Lung microvascular endothelial cell (primary cell): ENCODE results near the gene RASSF5. TPM values are rescaled to one million over a fixed set of nuclear protein-coding genes. Genes with fewer than 3 reads are reported as not detected.
"Not testable (repeated sequence)": the region's sequence is repeated elsewhere in the genome, so short reads cannot be mapped to it uniquely, and the experiment has no call there.

ENCODE experiments used
- DNase-seq, 2 donors: peaks; one replicate each; pipeline versions ENCODE4 v3.0.0 to v3.0.0-alpha.2; 2010; ENCODE audit warnings: low read depth in 2 of 2
- total RNA-seq: library from RNA; depleted of rRNA; stranded (reverse); fragments of >200 nt; gene quantifications from 2 replicates; pipeline ENCODE4 v1.2.1, GENCODE V29; 2014

Gene RASSF5
- total RNA-seq, 1 donor from 2014 or later, result under 0.01 TPM

DNA sequence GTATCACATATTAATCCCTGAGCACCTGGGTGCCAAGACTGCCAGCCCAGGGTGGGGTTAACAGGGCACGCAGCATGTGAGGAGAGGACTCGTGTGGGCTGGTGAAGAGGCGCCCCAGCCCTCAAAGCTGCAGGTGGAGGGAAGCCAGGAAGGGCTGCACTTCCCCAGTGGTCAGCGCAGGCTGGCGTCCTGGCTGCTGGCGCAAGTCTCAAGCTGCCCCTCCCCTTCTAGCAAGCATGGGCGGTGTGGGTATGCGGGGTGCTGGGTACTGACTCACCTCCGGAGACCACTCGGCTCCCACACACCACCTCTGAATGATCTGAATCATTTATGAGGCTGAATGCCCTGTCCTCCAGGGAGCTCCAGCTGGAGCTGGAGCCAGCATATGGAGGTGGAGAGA lies 60.9 kb downstream of the RASSF5 start:
- DNase-seq, result no peak

DNA sequence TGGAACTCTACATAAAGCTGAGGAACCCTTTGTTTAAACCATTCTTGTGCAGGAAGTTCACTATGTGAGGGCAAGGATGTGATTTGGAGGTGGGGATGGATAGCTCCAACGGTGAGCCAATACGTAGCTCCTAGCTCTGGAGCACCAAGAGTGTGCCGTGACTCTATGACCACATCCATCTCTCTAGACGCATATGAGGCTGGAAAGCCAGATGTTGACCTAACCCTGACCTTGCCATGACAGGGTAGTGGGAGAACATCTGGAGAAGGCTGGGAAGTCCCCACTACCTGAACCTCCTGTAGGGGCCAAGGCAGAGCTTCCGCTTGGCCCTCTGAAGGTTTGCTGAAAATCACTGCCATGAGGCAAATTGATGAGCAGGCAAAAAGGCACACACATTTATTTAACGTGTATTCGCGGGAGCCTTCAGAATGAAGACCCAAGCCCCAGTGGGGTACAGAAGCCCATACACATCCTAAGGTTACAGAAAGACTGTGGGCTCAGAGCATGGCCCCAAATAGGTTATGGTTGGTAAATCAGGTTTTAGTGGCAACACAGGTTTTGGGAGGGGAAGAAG lies 61.5 kb downstream of the RASSF5 start:
- no peak for DNase-seq

DNA sequence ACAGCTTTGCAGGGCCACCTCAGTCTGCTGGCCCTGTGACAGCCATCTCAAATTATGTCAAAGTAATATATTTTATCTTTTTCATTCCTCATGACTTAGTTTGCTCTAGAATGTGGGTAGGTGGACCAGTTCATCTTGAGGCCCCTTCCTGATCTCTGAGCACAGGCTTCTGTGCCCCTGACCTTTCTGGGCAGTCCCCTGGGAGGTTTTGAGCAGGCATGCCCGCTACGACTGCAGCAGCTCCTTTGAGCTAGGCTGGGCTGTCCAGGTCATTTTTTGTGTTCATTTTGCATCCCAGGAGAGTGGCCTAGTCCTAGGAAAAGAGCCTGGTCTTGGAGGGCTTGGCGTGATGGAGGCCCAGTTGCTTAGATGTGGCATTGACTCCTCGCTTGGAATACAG lies 62.2 kb downstream of the RASSF5 start:
- DNase-seq, result no peak

DNA sequence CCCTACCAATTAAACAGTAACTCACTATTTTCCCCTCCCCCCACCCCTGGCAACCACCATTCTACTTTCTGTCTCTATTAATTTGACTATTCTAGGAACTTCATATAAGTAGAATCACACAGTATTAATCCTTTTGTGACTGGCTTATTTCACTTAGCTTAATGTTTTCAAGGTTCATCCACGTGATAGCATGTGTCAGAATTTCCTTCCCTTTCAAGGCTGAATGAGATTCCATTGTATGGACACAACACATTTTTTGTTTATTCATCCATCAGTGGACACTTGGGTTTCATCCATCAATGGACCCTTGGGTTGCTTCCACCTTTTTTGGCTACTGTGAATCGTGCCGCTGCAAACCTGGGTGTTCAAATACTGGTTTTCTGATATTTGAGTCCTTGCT lies 63.2 kb downstream of the RASSF5 start:
- peak; percentile 59 to 76 for DNase-seq

DNA sequence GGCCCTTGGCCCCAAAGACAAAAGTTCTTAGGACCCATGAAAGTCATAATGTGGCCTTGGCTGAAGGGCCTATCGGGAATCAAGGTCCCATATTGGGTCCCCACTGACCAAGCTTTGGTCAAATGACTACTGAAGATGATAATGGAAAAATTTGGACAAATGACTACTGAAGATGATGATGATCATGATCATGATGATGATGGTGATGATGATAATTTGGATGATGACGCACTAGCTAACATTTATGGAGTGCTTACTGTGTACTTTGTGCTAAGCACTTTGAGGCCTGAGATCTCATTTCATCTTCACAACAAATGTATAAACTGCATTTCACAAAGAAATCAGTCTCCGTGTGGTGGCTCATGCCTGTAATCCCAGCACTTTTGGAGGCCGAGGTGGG lies 65.5 kb downstream of the RASSF5 start:
- no peak for DNase-seq

DNA sequence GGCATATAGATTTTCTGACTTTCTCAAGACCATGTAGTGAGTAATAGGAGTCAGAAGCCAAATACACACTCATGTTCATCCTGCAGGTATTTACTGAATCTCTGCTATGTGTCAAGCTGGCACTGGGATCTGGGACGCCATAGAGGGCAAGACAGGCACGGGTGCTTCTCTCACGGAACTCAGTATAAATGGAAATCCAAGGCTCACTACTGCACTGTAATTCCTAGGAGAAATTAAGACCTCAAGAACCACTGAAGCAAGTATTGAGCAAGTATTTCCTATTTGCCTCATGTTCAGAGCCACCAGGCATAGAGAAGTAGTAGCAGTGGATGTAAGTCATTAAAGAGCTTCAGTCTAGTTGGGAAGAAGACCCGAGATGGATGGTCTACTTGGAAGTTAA lies 66.0 kb downstream of the RASSF5 start:
- DNase-seq, result no peak

DNA sequence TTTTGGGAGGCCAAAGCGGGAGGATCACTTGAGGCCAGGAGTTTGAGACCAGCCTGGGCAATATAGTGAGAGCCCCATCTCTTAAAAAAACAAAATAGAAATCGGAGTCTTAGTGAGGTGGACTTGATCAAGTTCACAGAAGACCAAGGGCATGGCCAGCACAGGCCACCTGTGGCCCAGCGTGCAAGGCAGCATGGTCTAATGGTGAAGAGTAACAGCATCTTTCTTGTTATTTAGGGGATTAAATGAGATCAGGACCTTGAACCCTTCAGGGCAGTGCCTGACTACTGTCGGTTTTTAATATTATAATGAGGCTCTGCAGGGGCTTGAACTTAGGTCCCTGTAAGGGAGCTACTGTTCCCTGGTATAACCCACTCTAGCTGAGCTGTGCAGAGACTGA lies 66.4 kb downstream of the RASSF5 start:
- no peak for DNase-seq

DNA sequence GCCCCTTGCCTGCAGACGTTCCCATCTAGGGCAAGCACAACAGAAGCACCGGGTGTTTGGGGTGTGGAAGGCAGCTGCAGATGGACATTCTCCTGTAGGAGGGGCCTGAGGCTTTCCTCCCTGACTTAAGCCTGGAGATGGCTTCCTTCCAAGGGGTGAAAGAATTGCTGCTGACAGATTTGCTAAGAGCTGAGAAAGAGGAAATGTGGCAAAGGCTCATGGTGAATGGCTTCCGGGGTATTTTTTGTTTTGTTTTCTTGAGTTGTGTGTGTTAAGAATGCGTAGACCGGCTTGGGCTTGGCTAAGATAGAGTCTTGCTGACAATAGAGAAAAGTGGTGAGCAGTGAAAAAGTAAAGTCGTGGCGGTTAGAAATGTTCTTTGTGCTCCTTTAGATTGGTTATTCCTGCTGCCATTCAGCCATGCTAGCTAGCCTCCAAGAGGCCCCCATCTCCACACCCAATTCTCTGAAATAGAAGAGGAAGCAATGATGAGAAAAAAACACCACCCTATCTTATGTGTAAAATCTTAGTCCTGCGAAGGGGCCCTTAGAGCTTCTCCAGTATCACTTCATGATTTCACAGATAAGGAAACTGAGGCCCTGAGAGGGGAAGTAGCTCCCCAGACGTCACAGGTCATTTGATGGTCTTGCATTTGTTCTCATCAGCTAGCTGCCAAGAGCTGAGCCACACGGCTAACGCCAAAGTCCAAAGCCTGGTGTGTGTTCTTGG lies 68.0 kb downstream of the RASSF5 start:
- peak in 1 of 2 donors; percentile 95 for DNase-seq

DNA sequence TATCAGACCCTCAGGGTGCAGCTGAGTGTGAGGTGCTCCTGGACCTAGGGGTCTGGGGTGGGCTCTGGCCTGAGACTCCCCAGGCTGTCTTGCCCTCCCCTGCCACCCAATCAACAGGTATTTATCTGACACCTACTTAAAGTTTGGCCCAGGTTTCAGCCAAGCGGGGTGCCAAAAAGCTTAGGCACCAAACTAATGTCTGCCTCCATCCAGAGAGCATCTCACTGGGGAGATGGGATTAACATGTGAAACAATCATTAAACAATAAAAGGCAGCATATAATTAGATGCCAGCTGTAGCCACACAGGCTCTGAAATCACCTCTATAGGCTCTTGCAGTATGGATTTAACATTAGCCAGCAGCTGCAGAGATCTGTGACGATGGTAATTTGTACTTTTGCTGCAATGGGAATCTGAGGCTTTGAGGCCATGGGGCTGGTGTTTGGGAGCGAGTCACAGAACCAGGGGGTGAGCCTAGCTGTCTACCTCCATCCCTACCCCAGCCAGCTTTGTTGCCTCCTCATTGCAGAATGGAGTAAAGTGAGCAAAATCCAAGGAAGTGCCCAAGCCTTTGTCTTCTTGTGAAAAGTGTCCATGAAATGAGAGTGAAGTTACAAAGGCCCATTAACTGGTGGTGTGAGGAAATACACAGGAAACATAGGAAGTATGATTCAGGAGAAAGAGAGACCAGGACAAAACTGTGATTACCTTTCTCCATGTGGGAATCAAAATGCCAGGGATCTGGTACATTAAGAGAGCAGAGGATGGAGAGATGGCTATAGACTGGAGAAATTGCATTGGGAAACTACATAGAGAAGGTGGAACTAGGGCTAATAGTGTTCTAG lies 68.8 kb downstream of the RASSF5 start:
- peak; percentile 47 to 61 for DNase-seq

DNA sequence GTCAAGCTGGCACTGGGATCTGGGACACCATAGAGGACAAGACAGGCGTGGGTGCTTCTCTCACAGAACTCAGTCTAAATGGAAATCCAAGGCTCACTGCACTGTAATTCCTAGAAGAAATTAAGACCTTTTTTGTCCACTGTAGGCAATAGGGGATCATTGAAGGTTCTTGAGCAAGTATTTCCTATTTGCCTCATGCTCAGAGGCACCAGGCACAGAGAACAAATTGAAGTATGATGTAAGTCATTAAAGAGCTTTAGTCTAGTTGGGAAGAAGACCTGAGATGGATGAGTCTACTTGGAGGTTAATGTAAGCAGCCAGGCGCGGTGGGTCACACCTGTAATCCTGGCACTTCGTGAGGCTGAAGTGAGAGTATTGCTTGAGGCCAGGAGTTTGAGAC lies 70.3 kb downstream of the RASSF5 start:
- no peak for DNase-seq

DNA sequence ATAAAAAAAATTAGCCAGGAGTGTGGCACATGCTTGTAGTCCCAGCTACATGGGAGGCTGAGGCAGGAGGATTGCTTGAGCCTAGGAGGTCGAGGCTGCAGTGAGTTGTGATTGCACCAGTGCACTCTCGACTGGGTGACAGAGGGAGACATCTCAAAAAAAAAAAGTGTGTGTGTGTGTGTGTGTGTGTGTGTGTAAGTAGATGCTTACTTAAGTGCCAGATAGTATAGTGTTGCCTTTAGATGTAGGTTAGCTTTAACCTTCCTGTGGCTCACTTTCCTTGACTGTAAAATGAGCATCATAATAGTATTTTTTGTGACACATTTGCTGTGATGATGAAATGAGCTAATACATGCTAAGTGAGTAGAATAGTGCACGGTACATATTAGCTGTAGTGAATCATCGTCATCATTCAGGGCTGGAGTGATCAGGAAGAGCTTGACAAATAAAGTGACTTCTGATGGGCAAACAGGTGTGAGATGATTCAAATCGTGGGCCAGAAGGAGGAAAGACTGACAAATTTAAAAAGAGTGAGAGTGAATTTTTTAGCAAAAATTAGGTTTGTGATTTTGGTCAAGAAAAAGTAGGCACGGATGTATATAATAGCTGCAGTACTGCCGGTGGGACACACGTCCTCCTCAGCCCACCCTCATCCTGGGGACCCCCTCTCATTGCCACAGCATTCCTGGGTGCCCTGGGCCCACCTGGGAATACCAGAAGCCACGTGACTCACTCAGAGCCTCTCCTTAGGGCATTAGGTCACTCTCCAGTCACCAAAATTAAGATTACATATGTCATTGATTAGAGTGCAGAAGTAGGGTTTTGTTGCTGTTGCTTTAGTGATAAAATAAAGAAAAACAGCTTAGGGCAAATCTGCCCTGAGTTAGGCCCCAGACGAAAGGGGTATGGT lies 71.0 kb downstream of the RASSF5 start:
- peak in 1 of 2 donors; percentile 21 for DNase-seq

DNA sequence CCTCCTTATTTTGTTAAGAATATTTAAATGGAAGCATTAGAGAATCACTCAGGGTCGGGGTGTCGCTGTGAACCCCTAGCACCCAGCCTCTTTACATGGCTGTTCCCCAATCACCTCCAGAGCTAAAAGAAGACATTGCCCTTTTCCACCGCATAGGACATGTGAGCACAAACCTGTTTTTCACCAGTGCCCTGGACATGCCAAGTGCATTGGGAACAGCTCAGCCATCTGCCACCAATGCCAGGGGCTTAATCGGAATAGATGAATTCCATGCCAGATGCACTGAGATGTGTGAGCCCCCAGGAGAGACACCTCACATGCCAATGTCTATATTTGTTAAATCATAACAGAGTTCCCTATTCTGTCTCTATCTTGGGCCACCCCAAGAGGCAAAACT lies 71.6 kb downstream of the RASSF5 start:
- DNase-seq, result no peak

DNA sequence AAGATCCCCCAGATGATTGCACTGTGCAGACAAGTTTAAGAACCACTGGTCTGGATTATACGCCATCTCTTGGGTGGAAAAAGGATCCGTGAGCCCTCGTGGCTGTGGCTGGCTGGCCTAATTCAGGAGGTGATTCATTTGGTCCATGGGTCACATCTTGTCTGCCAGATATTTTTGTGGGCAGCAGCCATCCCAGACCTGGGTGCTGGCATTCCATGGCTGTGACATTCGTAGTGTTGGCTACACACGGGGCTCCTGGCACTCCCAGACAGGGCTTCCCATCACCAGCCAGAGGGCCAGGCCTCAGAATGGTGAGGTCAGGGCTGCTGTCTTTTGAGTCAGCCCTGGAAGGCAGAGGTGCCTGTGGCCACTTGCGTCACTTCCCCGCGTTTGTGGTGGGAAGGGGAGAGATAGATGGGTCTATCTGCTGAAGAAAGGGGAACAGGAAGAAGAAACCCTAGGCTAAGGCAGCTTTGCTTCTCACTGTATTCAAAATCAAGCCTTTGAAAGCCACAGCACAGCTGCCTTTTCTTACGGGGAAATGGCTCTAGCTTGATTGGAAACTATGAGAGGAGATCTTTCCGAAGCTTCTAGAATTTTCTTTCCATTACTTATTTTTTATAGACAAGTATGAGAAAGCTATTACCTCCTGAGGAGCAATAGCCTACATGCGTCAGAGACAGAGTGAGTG lies 72.6 kb downstream of the RASSF5 start:
- no peak for DNase-seq

DNA sequence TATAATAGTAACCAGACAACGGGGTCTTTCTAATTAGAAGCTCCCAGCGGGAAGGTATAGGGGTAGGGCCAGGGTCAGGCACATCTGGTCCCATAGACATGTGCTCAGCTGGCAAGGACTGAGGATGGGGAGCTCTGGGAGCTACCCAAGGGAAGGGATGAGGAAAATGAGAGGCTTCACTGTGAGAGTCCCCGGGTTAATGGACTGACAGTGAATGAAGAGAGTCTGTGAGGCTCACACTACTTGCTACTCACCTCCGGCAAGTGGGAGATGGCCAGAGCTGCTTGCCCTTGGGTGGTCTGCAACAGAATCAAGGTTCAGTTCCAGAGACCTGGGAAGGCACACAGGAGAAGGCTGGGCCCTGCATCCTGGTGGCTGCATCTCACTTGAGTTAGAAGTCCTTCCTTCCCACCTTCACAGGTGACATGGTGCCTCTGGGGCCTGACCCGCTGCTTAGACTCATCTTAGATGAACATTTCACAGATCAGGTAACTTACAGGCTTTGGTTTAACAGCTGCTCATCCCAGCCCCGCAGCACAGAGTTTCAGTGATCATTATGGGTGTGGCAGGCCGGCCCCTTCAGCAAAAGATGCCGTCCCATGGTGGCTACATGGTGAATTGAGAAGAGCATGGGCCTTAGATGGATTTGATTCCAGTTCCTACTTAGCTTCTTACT lies 73.2 kb downstream of the RASSF5 start:
- no peak for DNase-seq

DNA sequence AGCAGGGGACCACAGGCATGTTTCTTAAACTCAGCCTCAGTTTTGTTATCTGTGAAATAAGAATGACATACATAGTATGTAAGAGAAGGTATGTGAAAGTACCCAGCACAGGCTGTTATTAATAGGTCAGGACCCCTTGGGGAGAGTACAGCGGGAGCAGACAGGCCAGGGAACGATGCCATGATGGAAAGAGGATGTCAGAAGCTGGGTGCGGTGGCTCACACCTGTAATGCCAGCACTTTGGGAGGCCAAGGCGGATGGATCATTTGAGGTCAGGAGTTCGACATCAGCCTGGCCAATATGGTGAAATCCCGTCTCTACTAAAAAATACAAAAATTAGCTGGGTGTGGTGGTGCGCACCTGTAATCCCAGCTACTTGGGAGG lies 73.8 kb downstream of the RASSF5 start:
- DNase-seq, result not testable (repeated sequence)

DNA sequence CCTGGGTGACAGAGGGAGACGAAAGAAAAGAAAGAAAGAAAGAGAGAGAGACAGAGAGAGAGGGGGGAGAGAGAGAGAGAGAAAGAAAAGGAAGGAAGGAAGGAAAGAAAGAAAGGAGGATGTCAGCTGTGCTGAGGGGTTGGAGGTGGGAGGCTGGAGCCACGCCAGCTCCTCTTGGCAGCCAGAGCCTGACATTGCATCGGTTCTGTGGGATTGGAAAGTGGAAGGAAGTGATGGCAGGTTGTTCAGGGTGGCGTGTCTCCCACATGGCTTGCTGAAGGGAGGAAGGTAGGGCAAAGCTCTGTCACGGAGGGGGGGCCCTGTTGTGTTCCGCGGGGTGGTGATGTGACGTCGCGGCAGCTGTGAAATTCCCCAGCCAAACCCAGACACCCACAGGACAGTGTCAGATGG lies 74.2 kb downstream of the RASSF5 start:
- peak; percentile 8 to 85 for DNase-seq

DNA sequence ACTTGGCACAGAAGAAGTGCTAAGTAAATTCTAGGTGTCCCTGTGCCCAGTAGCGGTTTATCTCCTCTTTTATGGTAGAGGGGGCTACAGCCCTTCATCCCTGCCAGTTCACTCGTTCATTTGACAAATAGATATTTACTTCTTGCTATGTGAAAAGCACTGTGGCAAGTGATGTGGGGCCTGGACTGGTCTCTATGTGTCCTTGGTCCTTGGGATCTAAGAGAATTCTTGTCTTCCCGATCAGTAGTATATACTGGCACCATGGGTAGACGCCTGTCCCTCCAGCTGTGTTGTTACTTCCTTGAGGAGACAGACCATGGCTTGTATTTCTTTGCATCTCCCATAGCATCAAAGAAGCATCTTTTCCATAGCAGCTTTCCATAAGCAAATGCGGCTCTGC lies 75.2 kb downstream of the RASSF5 start:
- no peak for DNase-seq

DNA sequence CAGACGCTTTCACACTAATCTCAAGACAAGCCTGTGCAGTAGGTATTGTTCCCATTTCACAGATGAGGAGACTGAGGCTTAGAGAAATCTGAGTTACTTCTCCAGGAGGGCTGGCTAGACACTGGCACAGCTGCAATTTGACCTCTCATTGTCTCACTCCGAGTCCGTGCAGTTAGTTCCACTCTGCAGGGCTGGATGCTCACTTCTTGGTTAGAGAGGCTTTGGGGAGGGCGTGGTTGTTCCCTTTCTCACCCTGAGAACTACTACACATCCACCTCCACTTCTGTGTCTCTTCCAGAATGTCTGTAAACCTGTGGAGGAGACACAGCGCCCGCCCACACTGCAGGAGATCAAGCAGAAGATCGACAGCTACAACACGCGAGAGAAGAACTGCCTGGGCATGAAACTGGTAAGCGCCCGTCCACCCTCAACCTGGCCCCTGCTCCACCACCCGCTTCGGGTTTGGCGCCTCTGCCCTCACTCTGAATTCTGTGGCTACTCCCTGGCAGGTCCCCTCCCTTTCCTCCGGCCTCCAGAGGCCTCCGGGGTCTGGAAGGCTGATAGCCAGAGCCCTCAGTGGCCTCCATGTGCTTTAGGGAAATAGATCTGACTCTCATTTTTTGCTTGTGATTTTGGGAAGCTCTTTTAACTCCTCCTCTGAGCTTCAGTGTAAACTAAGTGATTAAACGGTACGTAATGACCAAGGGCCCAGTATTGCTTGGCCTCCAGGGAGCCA lies 75.8 kb downstream of the RASSF5 start:
- no peak for DNase-seq
